Stomach (tissue), 9 donors: ENCODE results near the gene MISP3. TPM values are rescaled to one million over a fixed set of nuclear protein-coding genes. Genes with fewer than 3 reads are reported as not detected.

Experiments
- DNase-seq, 2 donors: peaks; one replicate each; pipeline versions ENCODE4 v3.0.0 to v3.0.0-alpha.2; 2013 to 2019
- H3K27ac ChIP-seq, 5 donors: fragments of 200-600 bp in 4 of 5; sonication (generic) in 4 of 5; one replicate each; pipeline ENCODE4 v1.5.1; 2013 to 2019; ENCODE audit warnings: mild to moderate bottlenecking in 1 of 5, moderate library complexity in 1 of 5
- H3K27me3 ChIP-seq, 3 donors: fragments of 200-600 bp; sonication (generic); one replicate each; pipeline ENCODE4 v1.5.1; 2017 to 2019; ENCODE audit warnings: mixed run types in 1 of 3
- H3K36me3 ChIP-seq, 4 donors: fragments of 200-600 bp; sonication (generic); 1 replicate in 3 of 4; 2 replicates in 1 of 4; pipeline ENCODE4 v1.5.1; 2016 to 2019
- H3K4me1 ChIP-seq, 4 donors: fragments of 200-600 bp; sonication (generic); one replicate each; pipeline ENCODE4 v1.5.1; 2016 to 2019
- H3K4me3 ChIP-seq, 4 donors: fragments of 200-600 bp; sonication (generic) in 3 of 4; one replicate each; pipeline ENCODE4 v1.5.1; 2016 to 2019; ENCODE audit warnings: mild to moderate bottlenecking in 1 of 4
- H3K9me3 ChIP-seq, 4 donors: fragments of 200-600 bp; sonication (generic); one replicate each; pipeline ENCODE4 v1.5.1; 2016 to 2019
- EP300 ChIP-seq: sonication (generic); formaldehyde crosslinking; IDR thresholded peaks from one replicate; pipeline ENCODE4 v1.6.1; 2017; ENCODE audit warnings: antibody characterized with exemption
- POLR2A ChIP-seq, 4 donors: fragments of 450-650 bp; IDR thresholded peaks; one replicate each; pipeline ENCODE4 v1.6.1; 2016; ENCODE audit warnings: antibody characterized with exemption in 4 of 4, control low read depth in 2 of 4, mild to moderate bottlenecking in 1 of 4, moderate library complexity in 1 of 4
- POLR2AphosphoS5 ChIP-seq, 3 donors: sonication (generic); formaldehyde crosslinking; IDR thresholded peaks; one replicate each; pipeline ENCODE4 v1.6.1; 2016; ENCODE audit warnings: antibody characterized with exemption in 3 of 3
- WGBS, 5 donors: extraction: QIAGEN DNeasy Blood & Tissue Kit in 3 of 5; methylation state at CpG; one replicate each; pipeline versions ENCODE4 v1.1.5 to v1.1.7; 2013 to 2018; 5-methylcytosine and 5-hydroxymethylcytosine counted together
- intact Hi-C: fragments of 100-400 bp; cut with DNase I; formaldehyde crosslinking; loops from one replicate; pipeline ENCODE4 v1.15.1; 2023; ENCODE audit warnings: low total_unique reads
- polyA plus RNA-seq, 3 donors: library from polyadenylated mRNA; stranded (reverse); fragments of 200-250 nt; gene quantifications; one replicate each; pipeline ENCODE4 v1.2.3, GENCODE V29; 2013
- total RNA-seq, 5 donors: library from RNA; depleted of rRNA; stranded (reverse); fragments of >200 nt; gene quantifications; one replicate each; pipeline versions ENCODE4 v1.1.0 to v1.2.3, GENCODE V29; 2014 to 2016
- TF ChIP-seq, protein P1 (sequence below), 7 experiments: fragments of 450-650 bp in 4 of 7; fragments of 200-600 bp in 3 of 7; sonication (generic) in 3 of 7; IDR thresholded peaks; one replicate each; pipeline ENCODE4 v1.5.1; 2016 to 2019; ENCODE audit warnings: antibody characterized with exemption in 7 of 7, control low read depth in 2 of 7, mild to moderate bottlenecking in 1 of 7
- donor health status: healthy with polysubstance abuse.
- donor health status: Bipolar disorder and iron deficiency.
- donor health status: healthy.

MISP3 gene
- total and polyA plus RNA-seq, 8 donors = 2.0 to 88.7 (median 27.4) TPM

DNA sequence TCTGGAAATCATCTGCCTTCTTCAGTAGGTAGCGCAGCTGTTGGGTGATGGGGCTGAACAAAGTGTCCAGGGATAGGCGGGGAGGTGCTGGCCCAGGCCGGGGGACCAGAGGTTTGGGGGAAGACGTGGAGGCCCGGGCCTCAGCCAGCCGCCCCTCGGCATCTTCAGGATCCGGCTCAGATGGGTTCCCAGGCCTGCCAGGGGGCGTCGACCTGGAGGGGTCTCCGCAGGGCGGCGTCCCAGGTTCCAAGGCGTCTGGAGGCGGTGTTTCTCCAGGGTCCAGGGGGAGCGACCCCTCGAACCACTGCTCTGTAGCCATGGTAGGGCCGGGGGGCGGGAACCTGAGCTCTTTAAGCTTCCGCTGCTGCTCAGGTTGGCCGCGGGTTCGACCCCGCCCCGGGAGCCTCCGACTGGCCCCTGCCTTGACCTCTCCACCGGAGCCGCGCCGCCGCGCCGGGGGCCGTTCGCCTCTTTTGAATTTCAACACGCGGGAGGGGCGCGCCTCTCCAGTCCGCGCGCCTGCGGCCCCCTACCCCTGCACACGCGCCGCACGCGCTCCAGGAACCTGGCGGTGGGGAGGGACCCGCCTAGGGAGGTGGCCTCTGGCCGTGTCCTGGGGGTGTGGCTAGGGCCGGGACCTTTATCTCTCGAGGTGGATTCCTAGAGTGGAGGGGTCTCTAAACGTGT lies 12.9 kb downstream of the MISP3 start, which contains the start of gene C19orf67:
Gene C19orf67 (minus strand): TSS at position 475 of the 687 bp plus-strand sequence. CDS start 156 bp downstream, at position 319.
- intact Hi-C loops = no loop called here
- no peaks in the 10 kb centered on the region for H3K27me3 ChIP-seq
- 36 to 57% (median 45%) methylated on average over 13 to 54 of the region's 54 CpGs for WGBS, 5 donors
- peaks cover 9 to 25% (median 16%) of the 10 kb centered on the region in 4 donors for H3K36me3 ChIP-seq
- H3K27ac ChIP-seq = no peak within 1 kb of the TSS
- no peaks in the 10 kb centered on the region for H3K9me3 ChIP-seq
- no peak within 1 kb of the TSS for H3K4me3 ChIP-seq
- TF ChIP-seq POLR2A (IDR thresholded peaks at IDR 0.05) (no peak), EP300 (no peak), POLR2AphosphoS5 (IDR thresholded peaks at IDR 0.05) (no peak)
- TF ChIP-seq, protein P1, sequence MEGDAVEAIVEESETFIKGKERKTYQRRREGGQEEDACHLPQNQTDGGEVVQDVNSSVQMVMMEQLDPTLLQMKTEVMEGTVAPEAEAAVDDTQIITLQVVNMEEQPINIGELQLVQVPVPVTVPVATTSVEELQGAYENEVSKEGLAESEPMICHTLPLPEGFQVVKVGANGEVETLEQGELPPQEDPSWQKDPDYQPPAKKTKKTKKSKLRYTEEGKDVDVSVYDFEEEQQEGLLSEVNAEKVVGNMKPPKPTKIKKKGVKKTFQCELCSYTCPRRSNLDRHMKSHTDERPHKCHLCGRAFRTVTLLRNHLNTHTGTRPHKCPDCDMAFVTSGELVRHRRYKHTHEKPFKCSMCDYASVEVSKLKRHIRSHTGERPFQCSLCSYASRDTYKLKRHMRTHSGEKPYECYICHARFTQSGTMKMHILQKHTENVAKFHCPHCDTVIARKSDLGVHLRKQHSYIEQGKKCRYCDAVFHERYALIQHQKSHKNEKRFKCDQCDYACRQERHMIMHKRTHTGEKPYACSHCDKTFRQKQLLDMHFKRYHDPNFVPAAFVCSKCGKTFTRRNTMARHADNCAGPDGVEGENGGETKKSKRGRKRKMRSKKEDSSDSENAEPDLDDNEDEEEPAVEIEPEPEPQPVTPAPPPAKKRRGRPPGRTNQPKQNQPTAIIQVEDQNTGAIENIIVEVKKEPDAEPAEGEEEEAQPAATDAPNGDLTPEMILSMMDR (IDR thresholded peaks at IDR 0.05) = no peak
- peaks cover 21 to 56% (median 43%) of the 10 kb centered on the region in 4 donors for H3K4me1 ChIP-seq
- DNase-seq = peak in 1 of 2 donors; percentile 64

DNA sequence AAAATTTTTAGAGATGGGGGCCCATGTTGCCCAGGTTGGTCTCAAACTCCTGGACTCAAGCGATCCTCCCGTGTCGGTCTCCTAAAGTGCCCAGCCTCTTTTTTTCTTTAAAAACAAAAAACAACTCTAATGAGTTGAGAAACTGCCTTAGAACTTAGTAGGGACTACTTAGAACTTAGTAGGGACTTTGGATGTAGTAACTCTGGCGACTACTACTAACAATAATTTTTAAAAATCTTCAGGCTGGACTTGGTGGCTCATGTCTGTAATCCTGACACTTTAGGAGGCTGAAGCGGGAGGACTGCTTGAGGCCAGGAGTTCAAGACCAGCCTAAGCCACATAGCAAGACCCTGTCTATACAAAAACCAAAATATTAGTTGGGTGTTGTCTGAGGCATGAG lies 13.5 kb downstream of the MISP3 start:
- peaks cover 17 to 52% (median 38%) of the 10 kb centered on the region in 4 donors for H3K4me1 ChIP-seq
- no peak overlapping the region for H3K27ac ChIP-seq
- DNase-seq = no peak
- WGBS, 5 donors = 71 to 88% (median 81%) methylated on average over 5 of the region's 5 CpGs
- TF ChIP-seq EP300 = no peak
- no peak for TF ChIP-seq POLR2A (IDR thresholded peaks at IDR 0.05)
- no peak for TF ChIP-seq POLR2AphosphoS5 (IDR thresholded peaks at IDR 0.05)
- no peaks in the 10 kb centered on the region for H3K27me3 ChIP-seq
- H3K4me3 ChIP-seq = no peak overlapping the region
- H3K9me3 ChIP-seq = no peaks in the 10 kb centered on the region
- intact Hi-C loops = no loop called here
- peaks cover 9 to 25% (median 16%) of the 10 kb centered on the region in 4 donors for H3K36me3 ChIP-seq

DNA sequence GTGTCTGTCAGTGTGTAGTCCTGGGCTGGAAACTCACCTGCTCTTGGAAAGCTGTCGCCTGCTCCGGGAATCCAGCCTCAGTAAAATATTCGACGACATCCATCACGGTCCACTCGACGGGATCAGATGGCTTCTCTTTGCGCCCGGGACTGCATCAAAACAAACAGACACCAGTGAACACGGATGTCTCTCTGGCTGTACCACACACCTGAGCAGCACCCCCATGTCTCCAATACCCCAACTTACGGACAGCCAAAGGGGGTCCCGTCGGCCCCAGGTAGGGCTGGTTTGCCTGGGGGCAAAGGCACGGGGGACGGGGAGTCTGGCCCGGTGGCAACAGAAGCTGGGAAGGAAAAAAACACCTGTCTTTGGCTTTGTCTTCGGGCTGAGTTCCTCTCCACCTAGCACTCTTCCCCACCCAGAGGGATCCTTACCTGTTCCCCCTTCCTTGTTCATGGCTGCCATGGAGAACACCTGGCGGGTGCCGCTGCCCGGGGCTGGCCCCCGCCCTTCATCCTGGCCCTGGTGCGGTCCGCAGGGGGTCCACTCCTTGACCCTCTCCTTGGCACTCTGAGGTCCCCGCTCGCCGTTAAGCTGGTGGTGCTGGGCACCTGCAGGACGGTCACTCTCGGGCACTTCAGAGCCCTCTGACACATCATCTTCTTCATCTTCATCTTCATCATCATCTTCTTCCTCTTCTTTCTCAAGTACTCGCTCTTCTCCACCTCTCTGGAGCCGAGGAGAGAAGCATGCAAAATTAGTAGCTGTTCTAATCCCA lies 16.2 kb downstream of the MISP3 start:
- peak overlapping the region; percentile 75 to 93 (median 82) for H3K4me3 ChIP-seq

DNA sequence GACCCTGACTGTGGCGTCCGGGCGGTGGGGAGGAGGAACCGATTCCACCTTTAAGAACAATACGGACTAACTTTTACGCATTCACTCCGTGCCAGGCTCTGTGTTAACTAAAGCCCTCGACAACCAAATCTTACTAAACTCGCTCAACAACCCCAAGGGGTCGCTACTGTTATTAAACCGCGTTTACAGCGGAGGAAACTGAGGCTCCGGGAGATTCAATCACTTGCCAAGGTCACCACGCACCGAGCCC lies 16.8 kb downstream of the MISP3 start:
- peak overlapping the region; percentile 75 to 93 (median 82) for H3K4me3 ChIP-seq
- peak overlapping the region in 4 of 5 donors; percentile 8 to 98 (median 94) for H3K27ac ChIP-seq
- 16 to 21% (median 16%) methylated on average over 11 to 16 of the region's 16 CpGs for WGBS, 5 donors
- H3K4me1 ChIP-seq = peaks cover 12 to 39% (median 31%) of the 10 kb centered on the region in 4 donors
- peaks cover 0 to 10% (median 9%) of the 10 kb centered on the region in 4 donors for H3K9me3 ChIP-seq
- TF ChIP-seq POLR2A (IDR thresholded peaks at IDR 0.05) (no peak), EP300 (no peak), POLR2AphosphoS5 (IDR thresholded peaks at IDR 0.05) (no peak)
- TF ChIP-seq, protein P1 (IDR thresholded peaks at IDR 0.05) = no peak
- H3K36me3 ChIP-seq = peaks cover 9 to 25% (median 16%) of the 10 kb centered on the region in 4 donors
- peak in 1 of 2 donors; percentile 52 for DNase-seq
- H3K27me3 ChIP-seq = no peaks in the 10 kb centered on the region
- intact Hi-C loops = no loop called here

More for the DNA sequence above, 16.2 kb downstream of the MISP3 start:
- no peak for DNase-seq
- peaks cover 12 to 43% (median 31%) of the 10 kb centered on the region in 4 donors for H3K4me1 ChIP-seq
- TF ChIP-seq, protein P1 (IDR thresholded peaks at IDR 0.05) = no peak
- TF ChIP-seq EP300 (no peak), POLR2A (IDR thresholded peaks at IDR 0.05) (no peak), POLR2AphosphoS5 (IDR thresholded peaks at IDR 0.05) (no peak)
- H3K36me3 ChIP-seq = peaks cover 9 to 25% (median 16%) of the 10 kb centered on the region in 4 donors
- H3K27me3 ChIP-seq = no peaks in the 10 kb centered on the region
- H3K9me3 ChIP-seq = peaks cover 0 to 10% (median 9%) of the 10 kb centered on the region in 4 donors
- intact Hi-C loops = no loop called here
- 86 to 90% (median 89%) methylated on average over 29 to 30 of the region's 30 CpGs for WGBS, 5 donors
- peak overlapping the region in 2 of 5 donors; percentile 8 to 95 for H3K27ac ChIP-seq
